DMS 273 (cell line): ENCODE results near the gene CACNG4.

Experiments
- DNase-seq: peaks from one replicate; lab custom pipeline; 2025; ENCODE audit not compliant: unreplicated experiment; lab: John Stamatoyannopoulos, UW

The CACNG4 gene

DNA sequence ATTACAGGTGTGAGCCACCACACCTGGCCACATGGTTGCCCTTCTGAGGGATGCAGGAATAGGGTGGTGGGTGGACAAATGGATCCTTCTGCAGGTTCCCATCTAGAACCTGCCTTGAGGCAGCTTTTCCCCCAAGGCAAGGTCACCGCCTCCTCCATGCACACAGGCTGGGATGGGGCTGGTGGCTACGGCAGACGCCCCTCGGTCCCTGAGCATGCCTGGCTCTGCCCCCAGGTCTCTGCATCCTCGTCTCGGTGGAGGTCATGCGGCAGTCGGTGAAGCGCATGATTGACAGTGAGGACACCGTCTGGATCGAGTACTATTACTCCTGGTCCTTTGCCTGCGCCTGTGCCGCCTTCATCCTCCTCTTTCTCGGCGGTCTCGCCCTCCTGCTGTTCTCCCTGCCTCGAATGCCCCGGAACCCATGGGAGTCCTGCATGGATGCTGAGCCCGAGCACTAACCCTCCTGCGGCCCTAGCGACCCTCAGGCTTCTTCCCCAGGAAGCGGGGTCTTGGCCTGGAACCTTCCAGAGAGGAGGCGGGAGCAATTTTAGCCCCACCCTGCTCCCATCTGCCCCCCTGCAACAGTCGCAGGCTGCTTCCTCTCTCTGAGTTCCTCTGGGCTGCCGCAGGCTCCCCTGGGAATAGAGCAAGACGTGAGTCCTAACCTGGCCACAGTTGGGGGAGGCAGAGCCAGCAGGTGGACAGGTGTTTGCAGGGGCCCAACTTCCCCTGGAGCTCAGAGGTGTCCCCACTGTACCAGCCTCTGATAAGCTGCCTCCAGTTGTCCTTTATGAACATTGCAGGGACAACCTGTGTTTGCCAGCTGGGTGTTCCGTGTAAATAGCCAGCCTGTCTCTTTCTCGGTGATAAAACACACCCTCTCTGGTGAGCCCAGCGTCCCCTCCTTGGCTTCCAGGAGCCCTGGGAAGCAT is 91.6 kb downstream of the CACNG4 start:
- no peak for DNase-seq

- no peak for DNase-seq
Observed at GRCh38 chr17:67056746-67057490, 92.4 kb downstream of the CACNG4 start.

GRCh38 chr17:67058036-67058435 is 93.5 kb downstream of the CACNG4 start:
- DNase-seq: no peak

GRCh38 chr17:67059372-67059771 is 94.9 kb downstream of the CACNG4 start:
- peak; percentile 22 for DNase-seq

DNA sequence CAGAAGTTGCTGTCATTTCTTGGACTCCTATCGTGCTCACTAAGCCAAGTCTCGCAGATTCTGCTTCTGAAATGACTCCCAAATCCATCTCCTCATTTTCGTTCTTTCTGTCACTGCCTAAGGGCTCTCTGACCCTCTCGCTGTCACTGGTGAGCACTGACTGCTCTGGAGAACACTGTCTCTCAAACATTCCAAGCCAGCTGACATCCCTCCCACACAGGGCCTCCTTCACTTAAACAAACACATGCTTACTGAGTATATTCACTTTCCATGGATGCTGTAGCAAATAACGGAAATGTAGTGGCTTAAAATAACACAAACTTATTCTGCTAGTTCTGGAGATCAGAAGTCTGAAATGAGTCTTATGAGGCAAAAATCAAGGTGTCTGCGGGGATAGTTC is 98.6 kb downstream of the CACNG4 start:
- no peak for DNase-seq

DNA sequence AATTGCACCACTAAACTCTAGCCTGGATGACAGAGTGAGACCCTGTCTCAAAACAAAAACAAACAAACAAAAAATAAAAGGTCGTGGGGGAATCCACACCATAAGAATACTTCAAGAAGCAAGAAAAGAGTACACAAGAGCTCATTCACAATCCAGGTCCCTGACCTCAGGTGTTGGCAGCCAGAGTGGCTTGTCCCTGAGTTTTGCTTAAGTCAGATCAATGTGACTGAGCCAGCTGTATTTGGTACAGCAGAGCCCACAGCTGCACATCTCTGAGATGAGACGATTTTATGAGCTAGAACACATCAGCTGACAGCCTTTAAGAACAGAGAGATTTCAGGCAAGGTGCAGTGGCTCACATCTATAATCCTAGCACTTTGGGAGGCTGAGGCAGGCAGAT is 102.2 kb downstream of the CACNG4 start:
- no peak for DNase-seq

GRCh38 chr17:67067571-67068482 is 103.3 kb downstream of the CACNG4 start:
- no peak for DNase-seq

DNA sequence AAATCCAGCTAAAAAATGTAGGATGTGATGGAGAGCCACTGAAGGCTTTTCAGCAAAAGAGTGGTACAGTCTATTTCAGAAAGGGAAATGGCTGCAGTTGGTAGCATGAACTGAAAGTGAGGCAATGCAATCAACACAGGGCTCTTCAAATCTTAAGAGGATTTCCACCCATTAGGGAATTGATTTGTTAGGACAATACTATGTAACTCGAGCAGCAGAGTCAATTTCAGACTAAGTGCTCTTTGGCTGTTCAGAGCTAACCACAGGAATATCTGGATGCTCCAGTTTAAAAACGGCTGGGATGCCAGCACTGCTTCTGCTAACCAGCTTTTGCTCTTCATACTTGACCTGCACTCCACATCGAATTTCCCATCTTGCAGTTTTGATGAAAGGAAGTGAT is 104.5 kb downstream of the CACNG4 start:
- no peak for DNase-seq

DNA sequence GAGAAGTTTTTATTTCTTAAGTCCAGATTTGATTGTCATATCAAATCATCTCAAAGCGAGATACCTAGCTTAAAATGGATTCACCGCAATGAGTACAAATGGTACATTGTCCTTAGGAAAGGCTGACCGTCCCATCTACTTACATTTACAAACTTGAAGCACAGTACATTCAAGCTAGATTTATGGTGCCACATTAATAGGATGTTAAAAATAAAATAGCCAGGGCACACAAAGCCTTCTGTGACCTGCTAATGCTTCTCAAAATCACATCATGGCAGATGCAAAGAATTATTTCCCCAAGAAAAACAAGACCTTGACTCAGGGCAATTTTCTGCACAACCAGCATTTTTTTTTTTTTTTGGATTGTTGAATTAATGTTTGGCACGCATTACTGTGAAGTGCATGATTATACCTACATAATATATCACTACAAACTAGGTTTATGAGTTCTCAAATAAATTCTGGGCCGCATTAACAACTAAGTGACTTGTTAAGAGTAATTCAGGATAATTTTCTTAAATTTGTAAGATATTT is 105.2 kb downstream of the CACNG4 start:
- DNase-seq: no peak

DNA sequence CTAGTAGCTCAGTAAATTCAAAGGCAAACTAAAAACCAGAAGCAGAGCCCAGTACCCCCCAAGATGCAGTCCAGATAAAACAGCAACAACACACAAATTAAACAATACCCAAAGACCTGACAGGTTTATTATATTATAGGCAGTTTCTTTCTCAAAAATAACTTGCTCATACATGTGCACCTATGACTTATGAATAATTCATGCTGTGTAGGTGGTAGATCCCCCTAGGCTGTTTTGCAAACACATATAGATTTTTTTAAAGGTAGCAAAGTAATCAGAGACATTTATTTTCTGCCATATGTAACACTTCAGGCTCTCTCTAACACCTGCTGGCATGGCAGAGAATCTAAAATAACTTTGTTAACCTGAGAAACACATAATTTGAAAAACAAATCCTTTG is 107.1 kb downstream of the CACNG4 start:
- no peak for DNase-seq

- DNase-seq: no peak
Observed at GRCh38 chr17:67072885-67073284, 108.4 kb downstream of the CACNG4 start.

- DNase-seq: no peak
Observed at GRCh38 chr17:67074781-67075180, 110.3 kb downstream of the CACNG4 start.

GRCh38 chr17:67076290-67076689 is 111.8 kb downstream of the CACNG4 start:
- DNase-seq: no peak

GRCh38 chr17:67078292-67078691 is 113.8 kb downstream of the CACNG4 start:
- DNase-seq: no peak

- no peak for DNase-seq
Observed at GRCh38 chr17:67079491-67079890, 115.0 kb downstream of the CACNG4 start.

DNA sequence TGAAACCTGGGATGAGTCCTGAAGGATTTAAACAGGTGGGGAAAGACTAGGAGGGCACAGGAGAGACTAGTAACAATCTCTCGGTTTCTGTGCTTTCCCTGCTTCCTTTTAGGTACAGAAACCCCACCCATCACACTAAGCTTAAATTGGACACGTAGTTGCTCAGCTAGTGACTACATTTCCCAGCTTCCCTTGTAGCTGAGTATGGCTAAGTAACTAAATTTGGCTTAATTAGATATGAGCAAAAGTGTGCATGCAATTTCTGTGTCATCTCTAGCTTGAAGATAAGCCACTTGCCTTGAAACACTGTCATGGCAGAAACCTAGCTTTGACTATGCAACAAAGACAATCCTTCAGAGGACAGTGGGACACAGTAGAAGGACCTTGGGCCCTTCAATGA is 116.3 kb downstream of the CACNG4 start:
- no peak for DNase-seq

- no peak for DNase-seq
Observed at GRCh38 chr17:67082107-67082506, 117.6 kb downstream of the CACNG4 start.
